ENCODE results near the gene TAF1B.

- no peak for TF ChIP-seq CTCF (IDR thresholded peaks at IDR 0.05)
- TF ChIP-seq REST (IDR thresholded peaks at IDR 0.05; ENCODE audit: insufficient read depth in 1 of 2, low read depth in 2 of 2, low read length in 1 of 2) = no peak
- TF ChIP-seq TCF7L2 (IDR thresholded peaks at IDR 0.05; ENCODE audit: low read depth, low read length) = no peak
- no peak for TF ChIP-seq POLR2AphosphoS5 (IDR thresholded peaks at IDR 0.05; ENCODE audit: low read depth, low read length)
Observed at GRCh38 chr2:9803023-9803805, 40.1 kb upstream of the TAF1B start.
